H9 (cell line): ENCODE data around the gene TIMM22. TPM values are rescaled to one million over a fixed set of nuclear protein-coding genes. Genes with fewer than 3 reads are reported as not detected.

Source experiments
- DNase-seq: peaks from one replicate; pipeline ENCODE4 v3.0.0-alpha.2; 2017
- H2AFZ ChIP-seq: one replicate; pipeline ENCODE4 v1.6.1; 2013; ENCODE audit warnings: mild to moderate bottlenecking, low read length, control low read depth, moderate library complexity
- H2AK5ac ChIP-seq: 2 replicates; pipeline ENCODE4 v1.6.1; 2013; ENCODE audit warnings: low read length, control low read depth, mixed read lengths; ENCODE audit not compliant: insufficient read length
- H2BK120ac ChIP-seq: one replicate; pipeline ENCODE4 v1.6.1; 2013; ENCODE audit warnings: low read depth, mild to moderate bottlenecking, low read length, control low read depth, inconsistent platforms; ENCODE audit not compliant: poor library complexity, severe bottlenecking
- H2BK12ac ChIP-seq: 2 replicates; pipeline ENCODE4 v1.6.1; 2013; ENCODE audit warnings: low read length, control low read depth, mixed read lengths, low read depth; ENCODE audit not compliant: insufficient read length
- H2BK15ac ChIP-seq: 2 replicates; pipeline ENCODE4 v1.6.1; 2013; ENCODE audit warnings: low read depth, low read length, control low read depth
- H2BK20ac ChIP-seq: one replicate; pipeline ENCODE4 v1.6.1; 2013; ENCODE audit warnings: low read depth, mild to moderate bottlenecking, low read length, control low read depth, inconsistent platforms; ENCODE audit not compliant: poor library complexity, severe bottlenecking
- H2BK5ac ChIP-seq: 2 replicates; pipeline ENCODE4 v1.6.1; 2013; ENCODE audit warnings: low read length, control low read depth, mixed read lengths; ENCODE audit not compliant: insufficient read length
- H3K14ac ChIP-seq: 2 replicates; pipeline ENCODE4 v1.6.1; 2013; ENCODE audit warnings: low read length, control low read depth; ENCODE audit not compliant: insufficient read depth
- H3K18ac ChIP-seq: 2 replicates; pipeline ENCODE4 v1.6.1; 2013; ENCODE audit warnings: low read depth, mild to moderate bottlenecking, mixed read lengths, low read length, control low read depth; ENCODE audit not compliant: insufficient read length
- H3K23ac ChIP-seq: 2 replicates; pipeline ENCODE4 v1.6.1; 2013; ENCODE audit warnings: low read length, control low read depth, mixed read lengths, low read depth; ENCODE audit not compliant: insufficient read length
- H3K23me2 ChIP-seq: 2 replicates; pipeline ENCODE4 v1.6.1; 2013; ENCODE audit warnings: low read depth, mild to moderate bottlenecking, mixed read lengths, low read length, control low read depth; ENCODE audit not compliant: insufficient read length, poor library complexity, severe bottlenecking
- H3K27ac ChIP-seq: 2 replicates; pipeline ENCODE4 v1.5.1; 2013; ENCODE audit warnings: low read length, control low read depth, mixed read lengths, low read depth; ENCODE audit not compliant: insufficient read length
- H3K27me3 ChIP-seq: 2 replicates; pipeline ENCODE4 v1.6.1; 2013; ENCODE audit warnings: low read length, control low read depth, inconsistent platforms; ENCODE audit not compliant: insufficient read depth
- H3K4ac ChIP-seq: 2 replicates; pipeline ENCODE4 v1.6.1; 2013; ENCODE audit warnings: low read depth, mild to moderate bottlenecking, control low read depth, inconsistent platforms, low read length, moderate library complexity
- H3K4me1 ChIP-seq: 2 replicates; pipeline ENCODE4 v1.6.1; 2013; ENCODE audit warnings: low read length, control low read depth, inconsistent platforms; ENCODE audit not compliant: insufficient read depth
- H3K4me2 ChIP-seq: 2 replicates; pipeline ENCODE4 v1.6.1; 2013; ENCODE audit warnings: low read length, control low read depth, mixed read lengths; ENCODE audit not compliant: insufficient read length, insufficient read depth
- H3K56ac ChIP-seq: 2 replicates; pipeline ENCODE4 v1.6.1; 2013; ENCODE audit warnings: low read depth, mild to moderate bottlenecking, mixed read lengths, low read length, control low read depth; ENCODE audit not compliant: insufficient read length
- H3K79me1 ChIP-seq: 2 replicates; pipeline ENCODE4 v1.6.1; 2013; ENCODE audit warnings: low read depth, mild to moderate bottlenecking, moderate library complexity, low read length, control low read depth, inconsistent platforms; ENCODE audit not compliant: insufficient read depth, poor library complexity, severe bottlenecking
- H3K79me2 ChIP-seq: 2 replicates; pipeline ENCODE4 v1.6.1; 2013; ENCODE audit warnings: low read length, control low read depth, inconsistent platforms; ENCODE audit not compliant: insufficient read depth
- H3K9ac ChIP-seq: 2 replicates; pipeline ENCODE4 v1.6.1; 2013; ENCODE audit warnings: low read length, control low read depth, mixed read lengths; ENCODE audit not compliant: insufficient read length; ENCODE audit errors: extremely low read depth
- H3K9me3 ChIP-seq: one replicate; pipeline ENCODE4 v1.6.1; 2013; ENCODE audit warnings: low read depth, low read length, inconsistent platforms; ENCODE audit not compliant: control insufficient read depth
- H3T11ph ChIP-seq: one replicate; pipeline ENCODE4 v1.6.1; 2013; ENCODE audit warnings: mild to moderate bottlenecking, low read length, control low read depth, inconsistent platforms
- H4K20me1 ChIP-seq: one replicate; pipeline ENCODE4 v1.6.1; 2013; ENCODE audit not compliant: control insufficient read depth, insufficient read length, insufficient read depth
- H4K5ac ChIP-seq: 2 replicates; pipeline ENCODE4 v1.6.1; 2013; ENCODE audit warnings: low read depth, mild to moderate bottlenecking, mixed read lengths, low read length, control low read depth; ENCODE audit not compliant: insufficient read length
- H4K8ac ChIP-seq: replicated peaks from 2 replicates; pipeline ENCODE4 v1.6.1; 2013; ENCODE audit warnings: low read length, control low read depth, mixed read lengths, low read depth; ENCODE audit not compliant: insufficient read length
- H4K91ac ChIP-seq: 2 replicates; pipeline ENCODE4 v1.6.1; 2013; ENCODE audit warnings: low read depth, mild to moderate bottlenecking, moderate library complexity, mixed read lengths, low read length, control low read depth; ENCODE audit not compliant: insufficient read length
- H3K27ac Mint-ChIP-seq, 3 experiments: 2 replicates in 2 of 3; 3 replicates in 1 of 3; pipeline ENCODE4 v1.8.0; 2020 to 2021; ENCODE audit warnings: mixed read lengths in 3 of 3, mild to moderate bottlenecking in 1 of 3, moderate library complexity in 1 of 3
- H3K27me3 Mint-ChIP-seq: 2 replicates; pipeline ENCODE4 v1.8.0; 2021; ENCODE audit warnings: low read depth, mild to moderate bottlenecking, moderate library complexity, mixed read lengths
- H3K36me3 Mint-ChIP-seq, 3 experiments: 2 replicates in 2 of 3; 3 replicates in 1 of 3; pipeline ENCODE4 v1.8.0; 2020 to 2021; ENCODE audit warnings: low read depth in 3 of 3, mixed read lengths in 3 of 3; ENCODE audit not compliant: insufficient read depth in 1 of 3
- H3K4me1 Mint-ChIP-seq, 2 experiments: 2 replicates each; pipeline ENCODE4 v1.8.0; 2020; ENCODE audit warnings: mixed read lengths in 2 of 2
- H3K4me3 Mint-ChIP-seq, 2 experiments: 2 replicates in 1 of 2; 3 replicates in 1 of 2; pipeline ENCODE4 v1.8.0; 2020 to 2021; ENCODE audit warnings: mild to moderate bottlenecking in 2 of 2, mixed read lengths in 2 of 2, moderate library complexity in 1 of 2
- H3K9me3 Mint-ChIP-seq, 2 experiments: 2 replicates in 1 of 2; 3 replicates in 1 of 2; pipeline ENCODE4 v1.8.0; 2020; ENCODE audit warnings: mild to moderate bottlenecking in 2 of 2, mixed read lengths in 2 of 2, moderate library complexity in 1 of 2
- WGBS: extraction: QIAGEN DNeasy Blood & Tissue Kit; methylation state at CpG from one replicate; pipeline ENCODE4 v1.1.7; 2013; ENCODE audit warnings: missing lambda C conversion rate, low lambda C conversion rate, mixed read lengths; ENCODE audit not compliant: insufficient read length; ENCODE audit errors: extremely low coverage; 5-methylcytosine and 5-hydroxymethylcytosine counted together
- total RNA-seq: library from RNA; stranded (reverse); gene quantifications from 2 replicates; pipeline ENCODE4 v1.2.1, GENCODE V29; 2021
- TF ChIP-seq, protein P1 (sequence below): fragments of 200-600 bp; sonication (generic); conservative IDR thresholded peaks from 3 replicates; pipeline ENCODE4 v1.8.0; 2021; ENCODE audit warnings: antibody characterized with exemption, mild to moderate bottlenecking

Gene TIMM22
- total RNA-seq, 1 experiment from 2014 or later = 23.0 TPM

DNA sequence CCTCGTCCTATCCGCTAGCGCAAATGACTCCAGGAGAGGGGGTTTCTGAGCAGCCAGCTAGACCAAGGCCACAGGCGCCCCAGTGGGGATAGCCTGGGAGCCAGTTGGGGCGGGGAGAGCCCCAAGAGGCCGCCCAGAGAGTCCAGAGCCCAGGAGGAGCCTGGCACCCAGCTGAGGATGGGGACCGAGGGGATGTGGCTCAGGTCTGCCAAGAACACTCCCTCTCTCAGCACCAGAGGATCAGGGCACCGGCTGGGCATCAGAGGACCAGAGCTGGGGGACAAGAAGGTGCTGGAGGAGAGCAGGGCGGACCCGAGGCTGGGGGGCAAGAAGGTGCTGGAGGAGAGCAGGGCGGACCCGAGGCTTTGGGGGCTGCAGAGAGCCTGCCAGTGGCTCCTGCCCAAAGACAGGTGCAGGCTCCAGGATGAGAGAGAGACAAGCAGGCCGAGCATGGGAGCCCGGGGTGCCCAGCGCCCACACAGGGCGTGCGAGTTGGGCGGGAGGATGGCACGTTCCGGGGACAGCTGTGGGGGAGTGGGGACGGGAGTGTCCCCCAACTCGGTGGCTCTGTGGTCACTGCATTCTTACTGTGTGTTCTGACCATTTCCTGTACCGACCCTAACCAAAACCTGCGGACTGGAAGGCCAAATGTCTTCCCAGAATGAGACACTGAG is 39.4 kb downstream of the TIMM22 start:
- no peaks in the 10 kb centered on the region for H4K20me1 ChIP-seq
- no peaks in the 10 kb centered on the region for H3K27me3 ChIP-seq
- no peaks in the 10 kb centered on the region; the same call in 1 of the 2 replicates for H3K4me1 ChIP-seq

More for the DNA sequence above, 39.4 kb downstream of the TIMM22 start:
- no peak overlapping the region for H3K4me3 Mint-ChIP-seq
- DNase-seq = no peak
- H3K9ac ChIP-seq = no peak overlapping the region
- peaks cover 7 to 35% of the 10 kb centered on the region in 2 experiments for H3K4me1 Mint-ChIP-seq
- no peak overlapping the region for H3K4me2 ChIP-seq
- no peaks in the 10 kb centered on the region for H3K79me2 ChIP-seq
- H2AK5ac ChIP-seq = no peak overlapping the region
- H4K91ac ChIP-seq = no peak overlapping the region
- no peak overlapping the region for H3K27ac Mint-ChIP-seq
- no peak overlapping the region for H3T11ph ChIP-seq
- no peak overlapping the region for H3K14ac ChIP-seq
- no peak overlapping the region for H2AFZ ChIP-seq
- H3K36me3 Mint-ChIP-seq = no peaks in the 10 kb centered on the region; a peak in 2 of 7 replicates
- no CpG with 5 or more reads among the region's 24 CpGs for WGBS
- H2BK20ac ChIP-seq = no peak overlapping the region
- no peak overlapping the region for H4K8ac ChIP-seq
- H2BK15ac ChIP-seq = no peak overlapping the region
- H3K4ac ChIP-seq = no peak overlapping the region
- peaks cover 8% of the 10 kb centered on the region for H3K27me3 Mint-ChIP-seq
- H3K79me1 ChIP-seq = no peaks in the 10 kb centered on the region
- peaks cover 9% of the 10 kb centered on the region for H3K23me2 ChIP-seq
- TF ChIP-seq, protein P1, sequence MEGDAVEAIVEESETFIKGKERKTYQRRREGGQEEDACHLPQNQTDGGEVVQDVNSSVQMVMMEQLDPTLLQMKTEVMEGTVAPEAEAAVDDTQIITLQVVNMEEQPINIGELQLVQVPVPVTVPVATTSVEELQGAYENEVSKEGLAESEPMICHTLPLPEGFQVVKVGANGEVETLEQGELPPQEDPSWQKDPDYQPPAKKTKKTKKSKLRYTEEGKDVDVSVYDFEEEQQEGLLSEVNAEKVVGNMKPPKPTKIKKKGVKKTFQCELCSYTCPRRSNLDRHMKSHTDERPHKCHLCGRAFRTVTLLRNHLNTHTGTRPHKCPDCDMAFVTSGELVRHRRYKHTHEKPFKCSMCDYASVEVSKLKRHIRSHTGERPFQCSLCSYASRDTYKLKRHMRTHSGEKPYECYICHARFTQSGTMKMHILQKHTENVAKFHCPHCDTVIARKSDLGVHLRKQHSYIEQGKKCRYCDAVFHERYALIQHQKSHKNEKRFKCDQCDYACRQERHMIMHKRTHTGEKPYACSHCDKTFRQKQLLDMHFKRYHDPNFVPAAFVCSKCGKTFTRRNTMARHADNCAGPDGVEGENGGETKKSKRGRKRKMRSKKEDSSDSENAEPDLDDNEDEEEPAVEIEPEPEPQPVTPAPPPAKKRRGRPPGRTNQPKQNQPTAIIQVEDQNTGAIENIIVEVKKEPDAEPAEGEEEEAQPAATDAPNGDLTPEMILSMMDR = no peak
- no peak overlapping the region for H3K23ac ChIP-seq
- H3K56ac ChIP-seq = no peak overlapping the region
- H2BK120ac ChIP-seq = no peak overlapping the region
- no peaks in the 10 kb centered on the region for H3K9me3 ChIP-seq
- no peaks in the 10 kb centered on the region for H3K9me3 Mint-ChIP-seq
- H3K27ac ChIP-seq = no peak overlapping the region
- H2BK5ac ChIP-seq = no peak overlapping the region
- no peak overlapping the region for H3K18ac ChIP-seq
- H2BK12ac ChIP-seq = no peak overlapping the region
- H4K5ac ChIP-seq = no peak overlapping the region
